HG03342 (cell line): ENCODE measurements around the gene LPAR6.
"Not testable (repeated sequence)": the region's sequence is repeated elsewhere in the genome, so short reads cannot be mapped to it uniquely, and the experiment has no call there.

Source experiments
- ATAC-seq: cut with Tn5 transposase; IDR thresholded peaks from one replicate; pipeline ENCODE4 v1.9.1; 2021; ENCODE audit warnings: mild to moderate bottlenecking, moderate library complexity; ENCODE audit not compliant: unreplicated experiment

The LPAR6 gene

GRCh38 chr13:48412881-48413351 is at the start of gene LPAR6:
Gene LPAR6, minus strand, starts transcription at chr13:48413113. Its CDS starts 690 bp downstream, at chr13:48412423.
- ATAC-seq: no peak

- no peak for ATAC-seq
Measured at GRCh38 chr13:48457578-48458242, 44.8 kb upstream of the LPAR6 start.

GRCh38 chr13:48456546-48456945 is 43.6 kb upstream of the LPAR6 start:
- no peak for ATAC-seq

GRCh38 chr13:48451196-48451595 is 38.3 kb upstream of the LPAR6 start:
- ATAC-seq: not testable (repeated sequence)

GRCh38 chr13:48449656-48450055 is 36.7 kb upstream of the LPAR6 start:
- ATAC-seq: no peak

GRCh38 chr13:48448959-48449614 is 36.2 kb upstream of the LPAR6 start:
- ATAC-seq: no peak

- no peak for ATAC-seq
Measured at GRCh38 chr13:48448285-48448958, 35.5 kb upstream of the LPAR6 start.

- ATAC-seq: no peak
Measured at GRCh38 chr13:48446464-48446863, 33.6 kb upstream of the LPAR6 start.

- ATAC-seq: no peak
Measured at GRCh38 chr13:48443442-48444208, 30.7 kb upstream of the LPAR6 start.

- no peak for ATAC-seq
Measured at GRCh38 chr13:48437371-48437770, 24.5 kb upstream of the LPAR6 start.

GRCh38 chr13:48436661-48437288 is 23.9 kb upstream of the LPAR6 start:
- no peak for ATAC-seq

GRCh38 chr13:48434200-48434599 is 21.3 kb upstream of the LPAR6 start:
- ATAC-seq: no peak

GRCh38 chr13:48431987-48432615 is 19.2 kb upstream of the LPAR6 start:
- no peak for ATAC-seq

- ATAC-seq: no peak
Measured at GRCh38 chr13:48431431-48431830, 18.5 kb upstream of the LPAR6 start.

- no peak for ATAC-seq
Measured at GRCh38 chr13:48429886-48430285, 17.0 kb upstream of the LPAR6 start.

GRCh38 chr13:48429036-48429435 is 16.1 kb upstream of the LPAR6 start:
- ATAC-seq: no peak

GRCh38 chr13:48426755-48427298 is 13.9 kb upstream of the LPAR6 start:
- ATAC-seq: not testable (repeated sequence)

- ATAC-seq: no peak
Measured at GRCh38 chr13:48426052-48426451, 13.1 kb upstream of the LPAR6 start.

GRCh38 chr13:48424212-48424611 is 11.3 kb upstream of the LPAR6 start:
- ATAC-seq: no peak

GRCh38 chr13:48422003-48422402 is 9.1 kb upstream of the LPAR6 start:
- not testable (repeated sequence) for ATAC-seq
